ENCODE measurements around the gene TDRKH.

- TF ChIP-seq CTCF (conservative IDR thresholded peaks at IDR 0.05) = no peak
- TF ChIP-seq ZFX (IDR thresholded peaks at IDR 0.05) = no peak
These were observed 30.6 kb upstream of the TDRKH start for GRCh38 chr1:151820940-151821339.
